Endodermal cell (in vitro differentiated cells): ENCODE measurements around the gene HSPBAP1. TPM values are rescaled to one million over a fixed set of nuclear protein-coding genes. Genes with fewer than 3 reads are reported as not detected.

Source experiments
- DNase-seq: peaks from one replicate; pipeline ENCODE4 v3.0.0-alpha.2; 2017
- H3K27ac ChIP-seq: 2 replicates; pipeline ENCODE4 v1.5.1; 2013; ENCODE audit warnings: mild to moderate bottlenecking, low read depth, low read length, moderate library complexity
- H3K27me3 ChIP-seq: 2 replicates; pipeline ENCODE4 v1.6.1; 2013; ENCODE audit warnings: mild to moderate bottlenecking, low read length, moderate library complexity; ENCODE audit not compliant: insufficient read depth, control insufficient read depth, poor library complexity, severe bottlenecking
- H3K36me3 ChIP-seq: 2 replicates; pipeline ENCODE4 v1.7.0; 2013; ENCODE audit warnings: mild to moderate bottlenecking, low read length, moderate library complexity; ENCODE audit not compliant: control insufficient read depth, insufficient read depth
- H3K4me1 ChIP-seq: one replicate; pipeline ENCODE4 v1.7.0; 2013; ENCODE audit warnings: low read length; ENCODE audit not compliant: control insufficient read depth, insufficient read depth
- H3K4me3 ChIP-seq: 2 replicates; pipeline ENCODE4 v1.5.1; 2013; ENCODE audit warnings: mild to moderate bottlenecking, low read length, moderate library complexity
- H3K9ac ChIP-seq: 2 replicates; pipeline ENCODE4 v1.6.1; 2013; ENCODE audit warnings: mild to moderate bottlenecking, low read length, moderate library complexity; ENCODE audit not compliant: poor library complexity, severe bottlenecking; ENCODE audit errors: extremely low read depth
- H3K9me3 ChIP-seq: 2 replicates; pipeline ENCODE4 v1.6.1; 2013; ENCODE audit warnings: mild to moderate bottlenecking, low read length, moderate library complexity; ENCODE audit not compliant: control insufficient read depth
- H3K27ac Mint-ChIP-seq: 2 replicates; pipeline ENCODE4 v1.8.0; 2020; ENCODE audit warnings: mixed read lengths
- H3K27me3 Mint-ChIP-seq: 2 replicates; pipeline ENCODE4 v1.8.0; 2021; ENCODE audit warnings: mild to moderate bottlenecking, mixed read lengths; ENCODE audit not compliant: insufficient read depth
- H3K36me3 Mint-ChIP-seq: 2 replicates; pipeline ENCODE4 v1.8.0; 2020; ENCODE audit warnings: low read depth, mixed read lengths
- H3K4me1 Mint-ChIP-seq: 2 replicates; pipeline ENCODE4 v1.8.0; 2020; ENCODE audit warnings: mixed read lengths
- H3K4me3 Mint-ChIP-seq: 2 replicates; pipeline ENCODE4 v1.8.0; 2020; ENCODE audit warnings: mild to moderate bottlenecking, moderate library complexity, mixed read lengths
- H3K9me3 Mint-ChIP-seq: 2 replicates; pipeline ENCODE4 v1.8.0; 2020; ENCODE audit warnings: mild to moderate bottlenecking, mixed read lengths
- WGBS, 2 experiments: methylation state at CpG; one replicate each; pipeline versions ENCODE4 v1.1.5 to v1.1.7; 2013; ENCODE audit warnings: missing lambda C conversion rate in 2 of 2, mixed read lengths in 1 of 2; ENCODE audit not compliant: insufficient coverage in 1 of 2, insufficient read length in 1 of 2; 5-methylcytosine and 5-hydroxymethylcytosine counted together
- total RNA-seq, 2 donors: library from RNA; stranded (reverse); fragmentation: NEBNext Ultra II Directional in 1 of 2; extraction: Animal tissue kit (Norgen Biotek cat#: 25700) in 1 of 2; gene quantifications; 2 replicates in 1 of 2; 3 replicates in 1 of 2; pipeline ENCODE4 v1.2.1, GENCODE V29; 2021
- TF ChIP-seq, protein P1 (sequence below): fragments of 200-600 bp; sonication (generic); conservative IDR thresholded peaks from 2 replicates; pipeline ENCODE4 v1.5.0; 2021; ENCODE audit warnings: antibody characterized with exemption, mild to moderate bottlenecking

The HSPBAP1 gene
- total RNA-seq, 2 donors from 2014 or later = 8.8 to 9.1 TPM

DNA sequence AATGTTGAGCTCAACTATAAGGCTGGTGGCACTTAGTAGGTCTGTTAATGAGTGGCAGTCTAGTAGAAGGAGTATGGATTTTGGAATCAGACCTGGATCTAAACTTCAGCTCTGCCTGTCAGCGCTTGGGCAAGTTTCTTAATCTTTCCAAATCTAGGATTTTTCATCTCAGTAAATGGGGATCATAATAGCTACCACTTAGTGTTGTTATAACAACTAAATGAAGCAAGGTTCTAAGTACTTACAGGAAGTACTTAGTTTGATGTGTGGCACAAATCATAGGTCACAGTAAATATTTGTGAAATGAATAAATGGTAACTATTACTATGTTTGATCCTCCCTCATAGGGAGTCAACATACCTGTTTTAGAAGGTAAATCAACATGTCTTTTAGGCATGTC lies 32.6 kb upstream of the HSPBAP1 start:
- Histone ChIP-seq H3K4me1 (no peaks in the 10 kb centered on the region), H3K27me3 (no peaks in the 10 kb centered on the region), H3K9me3 (no peaks in the 10 kb centered on the region), H3K4me3 (no peak overlapping the region), H3K36me3 (peaks cover 54% of the 10 kb centered on the region), H3K27ac (no peak overlapping the region), H3K9ac (no peak overlapping the region)
- 100% methylated on average over 1 of the region's 1 CpG; no CpG with 5 or more reads in 1 of the 2 experiments for WGBS, 2 experiments
- TF ChIP-seq, protein P1, sequence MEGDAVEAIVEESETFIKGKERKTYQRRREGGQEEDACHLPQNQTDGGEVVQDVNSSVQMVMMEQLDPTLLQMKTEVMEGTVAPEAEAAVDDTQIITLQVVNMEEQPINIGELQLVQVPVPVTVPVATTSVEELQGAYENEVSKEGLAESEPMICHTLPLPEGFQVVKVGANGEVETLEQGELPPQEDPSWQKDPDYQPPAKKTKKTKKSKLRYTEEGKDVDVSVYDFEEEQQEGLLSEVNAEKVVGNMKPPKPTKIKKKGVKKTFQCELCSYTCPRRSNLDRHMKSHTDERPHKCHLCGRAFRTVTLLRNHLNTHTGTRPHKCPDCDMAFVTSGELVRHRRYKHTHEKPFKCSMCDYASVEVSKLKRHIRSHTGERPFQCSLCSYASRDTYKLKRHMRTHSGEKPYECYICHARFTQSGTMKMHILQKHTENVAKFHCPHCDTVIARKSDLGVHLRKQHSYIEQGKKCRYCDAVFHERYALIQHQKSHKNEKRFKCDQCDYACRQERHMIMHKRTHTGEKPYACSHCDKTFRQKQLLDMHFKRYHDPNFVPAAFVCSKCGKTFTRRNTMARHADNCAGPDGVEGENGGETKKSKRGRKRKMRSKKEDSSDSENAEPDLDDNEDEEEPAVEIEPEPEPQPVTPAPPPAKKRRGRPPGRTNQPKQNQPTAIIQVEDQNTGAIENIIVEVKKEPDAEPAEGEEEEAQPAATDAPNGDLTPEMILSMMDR = no peak
- Mint-ChIP-seq H3K27ac (no peak overlapping the region), H3K27me3 (no peaks in the 10 kb centered on the region), H3K4me1 (no peaks in the 10 kb centered on the region), H3K4me3 (no peak overlapping the region), H3K9me3 (no peaks in the 10 kb centered on the region), H3K36me3 (peaks cover 24% of the 10 kb centered on the region)
- DNase-seq = no peak

DNA sequence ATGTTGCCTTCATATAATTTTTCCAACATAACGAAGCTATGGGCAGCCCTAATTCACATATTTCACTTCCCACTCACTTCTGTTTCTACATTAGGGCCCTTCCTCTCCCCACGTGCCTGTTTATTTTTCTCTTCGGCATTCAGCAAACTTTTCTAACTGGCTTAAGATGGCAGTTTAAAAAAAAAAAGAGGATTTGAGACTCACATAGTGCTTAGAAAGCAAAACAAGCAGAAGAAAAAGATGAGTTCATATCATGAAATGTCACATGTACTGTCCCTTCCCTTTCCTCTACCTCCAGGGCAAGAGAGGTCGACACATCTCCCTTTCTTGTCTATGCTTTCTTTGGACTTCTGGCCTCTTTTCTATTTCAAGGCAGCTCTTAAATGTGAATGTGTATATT lies 31.8 kb upstream of the HSPBAP1 start:
- TF ChIP-seq, protein P1 = no peak
- H3K36me3 ChIP-seq = peaks cover 50% of the 10 kb centered on the region
- H3K4me3 ChIP-seq = no peak overlapping the region
- Mint-ChIP-seq H3K4me1 (no peaks in the 10 kb centered on the region), H3K27ac (no peak overlapping the region), H3K36me3 (peaks cover 21% of the 10 kb centered on the region), H3K4me3 (no peak overlapping the region), H3K27me3 (no peaks in the 10 kb centered on the region), H3K9me3 (no peaks in the 10 kb centered on the region)
- no peaks in the 10 kb centered on the region for H3K4me1 ChIP-seq
- no peak overlapping the region for H3K27ac ChIP-seq
- 92 to 100% methylated on average over 3 to 4 of the region's 4 CpGs for WGBS, 2 experiments
- H3K27me3 ChIP-seq = no peaks in the 10 kb centered on the region
- DNase-seq = no peak
- H3K9ac ChIP-seq = no peak overlapping the region
- no peaks in the 10 kb centered on the region for H3K9me3 ChIP-seq

DNA sequence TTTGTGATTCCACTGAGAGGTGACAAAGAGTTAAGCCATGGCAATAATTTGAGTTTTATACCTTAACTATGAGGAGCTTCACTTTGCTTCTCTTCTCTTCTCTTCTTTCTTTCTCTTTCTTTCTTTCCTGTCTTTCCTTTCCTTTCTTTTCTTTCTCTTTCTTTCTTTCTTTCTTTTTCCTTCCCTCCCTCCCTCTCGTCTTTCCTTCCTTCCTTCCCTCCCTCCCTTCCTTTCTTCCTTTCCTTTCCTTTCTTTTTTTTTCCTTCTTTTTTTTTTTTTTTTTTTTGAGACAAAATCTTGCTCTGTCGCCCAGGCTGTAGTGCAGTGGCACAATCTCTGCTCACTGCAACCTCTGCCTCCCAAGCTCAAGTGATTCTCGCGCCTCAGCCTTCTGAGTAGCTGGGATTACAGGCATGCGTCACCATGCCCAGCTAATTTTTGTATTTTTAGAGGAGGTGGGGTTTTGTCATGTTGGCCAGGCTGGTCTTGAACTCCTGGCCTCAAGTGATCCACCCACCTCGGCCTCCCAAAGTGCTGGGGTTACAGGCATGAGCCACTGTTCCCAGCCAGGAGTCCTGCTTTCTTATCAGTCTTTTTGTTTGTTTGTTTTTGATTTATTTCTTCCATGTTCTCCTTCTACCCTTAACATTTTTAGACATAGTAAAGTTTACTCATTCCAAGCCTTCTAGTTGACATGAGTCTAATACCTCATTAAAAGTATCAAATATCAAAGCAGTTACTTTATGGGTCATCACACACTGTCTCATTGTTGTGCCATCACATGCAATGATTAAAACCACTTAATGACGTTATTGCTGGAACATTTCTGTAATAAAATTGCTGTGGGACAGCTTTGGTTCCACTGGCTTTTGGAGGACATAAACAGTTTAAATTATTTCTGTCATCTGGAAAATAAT lies 31.1 kb upstream of the HSPBAP1 start:
- 79 to 91% methylated on average over 3 to 7 of the region's 7 CpGs for WGBS, 2 experiments
- Mint-ChIP-seq H3K27ac (no peak overlapping the region), H3K36me3 (peaks cover 20% of the 10 kb centered on the region), H3K4me1 (no peaks in the 10 kb centered on the region), H3K4me3 (no peak overlapping the region), H3K27me3 (no peaks in the 10 kb centered on the region), H3K9me3 (no peaks in the 10 kb centered on the region)
- no peak for DNase-seq
- Histone ChIP-seq H3K9me3 (no peaks in the 10 kb centered on the region), H3K27me3 (no peaks in the 10 kb centered on the region), H3K27ac (no peak overlapping the region), H3K4me3 (no peak overlapping the region), H3K36me3 (peaks cover 43% of the 10 kb centered on the region), H3K4me1 (no peaks in the 10 kb centered on the region), H3K9ac (no peak overlapping the region)
- TF ChIP-seq, protein P1 = no peak
